Body of pancreas (tissue), 4 donors: ENCODE results near the gene BET1L. TPM values are rescaled to one million over a fixed set of nuclear protein-coding genes. Genes with fewer than 3 reads are reported as not detected.
"Not testable (repeated sequence)": the region's sequence is repeated elsewhere in the genome, so short reads cannot be mapped to it uniquely, and the experiment has no call there.

Experiments used
- ATAC-seq: fragments of 150-250 bp; one replicate; pipeline ENCODE4 v1.9.1; 2016
- DNase-seq, 4 donors: peaks; one replicate each; pipeline ENCODE4 v3.0.0-alpha.2; 2019
- H3K27ac ChIP-seq, 4 donors: fragments of 200-600 bp; sonication (generic); 1 replicate in 3 of 4; 2 replicates in 1 of 4; pipeline versions ENCODE4 v1.5.1 to v1.6.1; 2016 to 2019; ENCODE audit warnings: mild to moderate bottlenecking in 1 of 4, mixed read lengths in 1 of 4, moderate library complexity in 1 of 4
- H3K27me3 ChIP-seq, 2 donors: fragments of 200-600 bp; sonication (generic); one replicate each; pipeline ENCODE4 v1.6.0; 2016; ENCODE audit warnings: mild to moderate bottlenecking in 1 of 2
- H3K36me3 ChIP-seq, 2 donors: fragments of 200-600 bp; sonication (generic); replicated peaks in 1 of 2; 2 replicates each; pipeline ENCODE4 v1.5.1; 2016; ENCODE audit warnings: low read depth in 2 of 2; ENCODE audit not compliant: insufficient read depth in 1 of 2
- H3K4me1 ChIP-seq: fragments of 200-600 bp; sonication (generic); one replicate; pipeline ENCODE4 v1.6.0; 2016
- H3K4me3 ChIP-seq, 2 donors: fragments of 200-600 bp; sonication (generic); 1 replicate in 1 of 2; 2 replicates in 1 of 2; pipeline ENCODE4 v1.5.1; 2016 to 2019
- H3K9me3 ChIP-seq, 3 donors: fragments of 200-600 bp; sonication (generic); 1 replicate in 2 of 3; 2 replicates in 1 of 3; pipeline ENCODE4 v1.5.1; 2016
- CTCF ChIP-seq, 7 experiments: fragments of 450-650 bp in 4 of 7; fragments of 200-600 bp in 3 of 7; sonication (generic) in 3 of 7; IDR thresholded peaks; one replicate each; pipeline ENCODE4 v1.5.1; 2016 to 2019; ENCODE audit warnings: antibody characterized with exemption in 7 of 7
- POLR2A ChIP-seq, 3 donors: fragments of 450-650 bp; IDR thresholded peaks; one replicate each; pipeline ENCODE4 v1.6.1; 2016; ENCODE audit warnings: antibody characterized with exemption in 3 of 3, mild to moderate bottlenecking in 2 of 3
- WGBS, 2 donors: methylation state at CpG; one replicate each; pipeline ENCODE4 v1.1.5; 2017; 5-methylcytosine and 5-hydroxymethylcytosine counted together
- intact Hi-C: fragments of 100-400 bp; cut with DNase I; formaldehyde crosslinking; loops from one replicate; pipeline ENCODE4 v1.15.1; 2023
- total RNA-seq, 2 donors: library from RNA; depleted of rRNA; stranded (reverse); fragments of >200 nt; gene quantifications; one replicate each; pipeline ENCODE4 v1.1.0, GENCODE V29; 2016

BET1L gene
- total RNA-seq, 2 donors from 2014 or later: 22.3 to 31.0 TPM

GRCh38 chr11:221539-221938 is 14.3 kb upstream of the BET1L start:
- Histone ChIP-seq H3K9me3 (no peaks in the 10 kb centered on the region), H3K4me3 (no peak overlapping the region), H3K36me3 (no peaks in the 10 kb centered on the region), H3K4me1 (no peaks in the 10 kb centered on the region), H3K27me3 (no peaks in the 10 kb centered on the region), H3K27ac (no peak overlapping the region)
- DNase-seq (no peak), ATAC-seq (no peak)
- TF ChIP-seq CTCF (IDR thresholded peaks at IDR 0.05) (no peak), POLR2A (IDR thresholded peaks at IDR 0.05) (no peak)
- 80 to 88% methylated on average over 7 of the region's 7 CpGs for WGBS, 2 donors
- intact Hi-C loops: no loop called here

- H3K36me3 ChIP-seq, H3K4me1 ChIP-seq, intact Hi-C loops, DNase-seq, H3K27ac ChIP-seq, ATAC-seq, H3K9me3 ChIP-seq, H3K27me3 ChIP-seq, H3K4me3 ChIP-seq: not testable (repeated sequence)
- 88 to 90% methylated on average over 2 to 3 of the region's 3 CpGs for WGBS, 2 donors
Measured at GRCh38 chr11:220641-221215, 13.5 kb upstream of the BET1L start.

- DNase-seq (no peak), ATAC-seq (no peak)
- H3K4me1 ChIP-seq: no peaks in the 10 kb centered on the region
- TF ChIP-seq POLR2A (IDR thresholded peaks at IDR 0.05) (no peak), CTCF (IDR thresholded peaks at IDR 0.05) (no peak)
- no peak overlapping the region for H3K4me3 ChIP-seq
- no peaks in the 10 kb centered on the region for H3K27me3 ChIP-seq
- WGBS, 2 donors: 91 to 93% methylated on average over 28 to 29 of the region's 29 CpGs
- intact Hi-C loops: no loop called here
- no peak overlapping the region for H3K27ac ChIP-seq
- H3K9me3 ChIP-seq: no peaks in the 10 kb centered on the region
- H3K36me3 ChIP-seq: peaks cover 0 to 8% of the 10 kb centered on the region in 2 donors
Measured at GRCh38 chr11:218815-219593, 11.8 kb upstream of the BET1L start.

GRCh38 chr11:217704-218103 is 10.5 kb upstream of the BET1L start:
- Histone ChIP-seq H3K4me3 (no peak overlapping the region), H3K9me3 (no peaks in the 10 kb centered on the region), H3K4me1 (no peaks in the 10 kb centered on the region), H3K27ac (no peak overlapping the region), H3K27me3 (no peaks in the 10 kb centered on the region), H3K36me3 (peaks cover 0 to 14% of the 10 kb centered on the region in 2 donors)
- 97% methylated on average over 3 of the region's 3 CpGs for WGBS, 2 donors
- ATAC-seq: no peak
- intact Hi-C loops: no loop called here
- no peak for DNase-seq
- TF ChIP-seq CTCF (IDR thresholded peaks at IDR 0.05) (no peak), POLR2A (IDR thresholded peaks at IDR 0.05) (no peak)

- 84 to 88% methylated on average over 10 to 11 of the region's 11 CpGs for WGBS, 2 donors
- no peak for TF ChIP-seq CTCF (IDR thresholded peaks at IDR 0.05)
- no peak for TF ChIP-seq POLR2A (IDR thresholded peaks at IDR 0.05)
- no peaks in the 10 kb centered on the region for H3K4me1 ChIP-seq
- H3K4me3 ChIP-seq: no peak overlapping the region
- H3K36me3 ChIP-seq: peaks cover 11 to 25% of the 10 kb centered on the region in 2 donors
- no peaks in the 10 kb centered on the region for H3K9me3 ChIP-seq
- H3K27me3 ChIP-seq: no peaks in the 10 kb centered on the region
- no peak for DNase-seq
- ATAC-seq: no peak
- H3K27ac ChIP-seq: no peak overlapping the region
- intact Hi-C loops: no loop called here
Measured at GRCh38 chr11:216081-216974, 9.1 kb upstream of the BET1L start.
